Measurements from ENCODE around the gene ZNF860.
"Not testable (repeated sequence)": the region's sequence is repeated elsewhere in the genome, so short reads cannot be mapped to it uniquely, and the experiment has no call there.

ZNF860 gene

GRCh38 chr3:31985831-31986230, 4.3 kb downstream of the ZNF860 start:
- TF ChIP-seq POLR2AphosphoS5 (IDR thresholded peaks at IDR 0.05; ENCODE audit: low read depth, low read length) (no peak), SPI1 (IDR thresholded peaks at IDR 0.05; ENCODE audit: low read depth, low read length) (peak; percentile 40; the same call in 1 of the 2 replicates)
- FAIRE-seq (no peak), DNase-seq (ENCODE audit: insufficient read length, low spot score) (no peak)

- no peak for DNase-seq (ENCODE audit: insufficient read length, low spot score)
- no peak for FAIRE-seq
- no peak for TF ChIP-seq POU2F2 (IDR thresholded peaks at IDR 0.05; ENCODE audit: low read depth, low read length)
Measured at GRCh38 chr3:31988271-31988670, 6.7 kb downstream of the ZNF860 start.

GRCh38 chr3:31992995-31993394, 11.4 kb downstream of the ZNF860 start:
- not testable (repeated sequence) for DNase-seq (ENCODE audit: insufficient read length, low spot score); FAIRE-seq

DNA sequence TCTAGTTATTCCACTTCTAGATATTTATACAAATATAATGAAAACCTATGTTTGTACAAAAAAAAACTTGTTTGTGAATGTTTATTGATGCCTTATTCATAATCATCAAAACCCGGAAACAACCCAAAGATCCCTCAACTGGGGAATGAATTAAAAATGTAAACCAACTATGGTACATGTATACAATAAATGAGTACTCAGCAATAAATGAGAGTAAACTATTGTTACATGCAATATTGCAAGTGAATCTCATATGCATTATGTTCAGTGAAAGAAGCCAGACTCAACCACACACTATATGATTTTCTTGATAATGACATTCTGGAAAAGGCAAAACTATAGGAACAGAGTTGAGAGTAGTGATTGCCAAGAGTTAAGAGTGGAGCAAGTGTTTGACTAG, 12.3 kb downstream of the ZNF860 start:
- TF ChIP-seq TAF1 (IDR thresholded peaks at IDR 0.05; ENCODE audit: low read depth, low read length) (no peak), POLR2A (IDR thresholded peaks at IDR 0.05; ENCODE audit: low read depth, low read length) (no peak), PAX5 (IDR thresholded peaks at IDR 0.05; ENCODE audit: insufficient read depth, low read length, severe bottlenecking) (no peak), POU2F2 (IDR thresholded peaks at IDR 0.05; ENCODE audit: low read depth, low read length) (no peak), SPI1 (IDR thresholded peaks at IDR 0.05; ENCODE audit: low read depth, low read length) (no peak), POLR2AphosphoS5 (IDR thresholded peaks at IDR 0.05; ENCODE audit: low read depth, low read length) (no peak)
- DNase-seq (ENCODE audit: insufficient read length, low spot score) (no peak), FAIRE-seq (no peak)

DNA sequence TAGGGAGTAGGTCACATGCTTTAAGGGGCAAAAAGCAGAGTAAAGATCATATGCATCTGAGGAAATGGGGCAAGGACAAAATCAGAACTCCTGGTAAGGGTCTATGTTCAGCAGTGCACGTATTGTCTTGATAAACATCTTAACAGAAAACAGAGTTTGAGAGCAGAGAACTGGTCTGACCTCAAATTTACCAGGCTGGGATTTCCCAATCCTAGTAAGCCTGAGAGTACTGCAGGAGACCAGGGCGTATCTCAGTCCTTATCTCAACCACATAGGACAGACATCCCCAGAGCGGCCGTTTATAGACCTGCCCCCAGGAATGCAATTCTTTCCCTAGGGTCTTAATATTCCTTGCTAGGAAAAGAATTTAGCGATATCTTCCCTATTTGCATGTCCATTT, 13.5 kb downstream of the ZNF860 start:
- not testable (repeated sequence) for FAIRE-seq; DNase-seq (ENCODE audit: insufficient read length, low spot score)

GRCh38 chr3:31996195-31996594, 14.6 kb downstream of the ZNF860 start:
- TF ChIP-seq PAX5 (IDR thresholded peaks at IDR 0.05; ENCODE audit: insufficient read depth, low read length, severe bottlenecking) (no peak), POU2F2 (IDR thresholded peaks at IDR 0.05; ENCODE audit: low read depth, low read length) (no peak), POLR2A (IDR thresholded peaks at IDR 0.05; ENCODE audit: low read depth, low read length) (no peak), TAF1 (IDR thresholded peaks at IDR 0.05; ENCODE audit: low read depth, low read length) (no peak), POLR2AphosphoS5 (IDR thresholded peaks at IDR 0.05; ENCODE audit: low read depth, low read length) (no peak), SPI1 (IDR thresholded peaks at IDR 0.05; ENCODE audit: low read depth, low read length) (no peak)
- FAIRE-seq = no peak

DNA sequence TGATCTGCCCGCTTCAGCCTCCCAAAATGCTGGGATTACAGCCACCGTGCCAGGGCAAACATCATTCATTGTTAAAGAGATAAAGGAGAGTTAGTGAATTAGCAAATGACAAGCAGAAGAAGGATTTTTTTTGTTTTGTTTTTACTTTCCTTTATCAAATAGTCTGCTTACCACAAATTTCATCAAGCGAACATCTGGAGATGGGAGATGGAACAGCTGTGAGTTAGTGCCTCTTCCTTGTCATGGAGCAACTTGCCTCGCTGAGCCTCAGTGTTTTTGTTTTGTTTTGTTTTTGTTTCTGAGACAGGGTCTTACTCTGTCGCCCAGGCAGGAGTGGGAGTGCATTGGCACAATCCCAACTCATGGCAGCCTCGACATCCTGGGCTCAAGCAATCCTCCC, 15.9 kb downstream of the ZNF860 start:
- no peak for DNase-seq (ENCODE audit: insufficient read length, low spot score)
- FAIRE-seq = no peak
- TF ChIP-seq POU2F2 (IDR thresholded peaks at IDR 0.05; ENCODE audit: low read depth, low read length) (no peak), SPI1 (IDR thresholded peaks at IDR 0.05; ENCODE audit: low read depth, low read length) (no peak), POLR2AphosphoS5 (IDR thresholded peaks at IDR 0.05; ENCODE audit: low read depth, low read length) (no peak), TAF1 (IDR thresholded peaks at IDR 0.05; ENCODE audit: low read depth, low read length) (no peak)

More at GRCh38 chr3:31996195-31996594, 14.6 kb downstream of the ZNF860 start:
- no peak for DNase-seq (ENCODE audit: insufficient read length, low spot score)

- DNase-seq (ENCODE audit: insufficient read length, low spot score) (no peak), FAIRE-seq (no peak)
- TF ChIP-seq PAX5 (IDR thresholded peaks at IDR 0.05; ENCODE audit: insufficient read depth, low read length, severe bottlenecking) (no peak), TAF1 (IDR thresholded peaks at IDR 0.05; ENCODE audit: low read depth, low read length) (no peak), POU2F2 (IDR thresholded peaks at IDR 0.05; ENCODE audit: low read depth, low read length) (no peak), POLR2AphosphoS5 (IDR thresholded peaks at IDR 0.05; ENCODE audit: low read depth, low read length) (no peak), POLR2A (IDR thresholded peaks at IDR 0.05; ENCODE audit: low read depth, low read length) (no peak), SPI1 (IDR thresholded peaks at IDR 0.05; ENCODE audit: low read depth, low read length) (no peak)
Measured at GRCh38 chr3:31999907-32000439, 18.4 kb downstream of the ZNF860 start.

DNA sequence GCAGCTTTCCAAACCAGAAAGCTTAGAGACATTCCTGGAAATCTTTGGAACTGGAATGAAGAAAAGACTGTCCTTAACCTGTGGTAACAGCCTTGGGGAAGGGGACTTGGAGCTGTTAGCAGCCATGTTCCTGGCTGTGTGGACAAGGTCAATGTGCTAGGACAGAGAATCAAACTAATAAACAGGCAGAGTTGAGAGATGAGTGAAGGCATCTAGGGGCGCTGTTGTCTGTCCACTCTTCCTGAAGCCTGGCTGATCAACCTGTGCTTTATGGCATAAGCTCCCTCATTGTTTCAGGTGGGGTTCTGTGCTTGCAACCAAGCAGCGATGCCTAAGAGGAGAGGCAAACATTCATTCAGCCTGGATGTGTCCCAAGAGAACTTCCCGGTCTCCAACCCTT, 19.3 kb downstream of the ZNF860 start:
- no peak for DNase-seq (ENCODE audit: insufficient read length, low spot score)
- FAIRE-seq = no peak
- no peak for TF ChIP-seq POU2F2 (IDR thresholded peaks at IDR 0.05; ENCODE audit: low read depth, low read length)
- TF ChIP-seq POLR2A (IDR thresholded peaks at IDR 0.05; ENCODE audit: low read depth, low read length) = no peak
- TF ChIP-seq SPI1 (IDR thresholded peaks at IDR 0.05; ENCODE audit: low read depth, low read length) = no peak
- TF ChIP-seq POLR2AphosphoS5 (IDR thresholded peaks at IDR 0.05; ENCODE audit: low read depth, low read length) = no peak
- TF ChIP-seq PAX5 (IDR thresholded peaks at IDR 0.05; ENCODE audit: insufficient read depth, low read length, severe bottlenecking) = no peak
- no peak for TF ChIP-seq TAF1 (IDR thresholded peaks at IDR 0.05; ENCODE audit: low read depth, low read length)

GRCh38 chr3:32002561-32003368, 21.2 kb downstream of the ZNF860 start:
- DNase-seq (ENCODE audit: insufficient read length, low spot score) = no peak
- no peak for TF ChIP-seq SPI1 (IDR thresholded peaks at IDR 0.05; ENCODE audit: low read depth, low read length)
- TF ChIP-seq POU2F2 (IDR thresholded peaks at IDR 0.05; ENCODE audit: low read depth, low read length) = no peak
- no peak for TF ChIP-seq POLR2AphosphoS5 (IDR thresholded peaks at IDR 0.05; ENCODE audit: low read depth, low read length)
- no peak for TF ChIP-seq POLR2A (IDR thresholded peaks at IDR 0.05; ENCODE audit: low read depth, low read length)
- no peak for TF ChIP-seq TAF1 (IDR thresholded peaks at IDR 0.05; ENCODE audit: low read depth, low read length)
- no peak for FAIRE-seq

- DNase-seq (ENCODE audit: insufficient read length, low spot score) = no peak
Measured at GRCh38 chr3:32003380-32003779, 21.8 kb downstream of the ZNF860 start.

More at GRCh38 chr3:32003380-32003779, 21.8 kb downstream of the ZNF860 start:
- TF ChIP-seq POLR2A (IDR thresholded peaks at IDR 0.05; ENCODE audit: low read depth, low read length) (no peak), TAF1 (IDR thresholded peaks at IDR 0.05; ENCODE audit: low read depth, low read length) (no peak), POU2F2 (IDR thresholded peaks at IDR 0.05; ENCODE audit: low read depth, low read length) (no peak), POLR2AphosphoS5 (IDR thresholded peaks at IDR 0.05; ENCODE audit: low read depth, low read length) (no peak), PAX5 (IDR thresholded peaks at IDR 0.05; ENCODE audit: insufficient read depth, low read length, severe bottlenecking) (no peak), SPI1 (IDR thresholded peaks at IDR 0.05; ENCODE audit: low read depth, low read length) (no peak)
- FAIRE-seq = no peak

All from GM12891 (cell line).